Measurements from ENCODE around the gene IGFBPL1. TPM values are rescaled to one million over a fixed set of nuclear protein-coding genes. Genes with fewer than 3 reads are reported as not detected.

IGFBPL1 gene
- total and polyA plus RNA-seq, 10 of the 15 experiments (the other 5 are each of a cell fraction or from before 2014, with no cell fraction given): 0.25 TPM; not detected in 9

DNA sequence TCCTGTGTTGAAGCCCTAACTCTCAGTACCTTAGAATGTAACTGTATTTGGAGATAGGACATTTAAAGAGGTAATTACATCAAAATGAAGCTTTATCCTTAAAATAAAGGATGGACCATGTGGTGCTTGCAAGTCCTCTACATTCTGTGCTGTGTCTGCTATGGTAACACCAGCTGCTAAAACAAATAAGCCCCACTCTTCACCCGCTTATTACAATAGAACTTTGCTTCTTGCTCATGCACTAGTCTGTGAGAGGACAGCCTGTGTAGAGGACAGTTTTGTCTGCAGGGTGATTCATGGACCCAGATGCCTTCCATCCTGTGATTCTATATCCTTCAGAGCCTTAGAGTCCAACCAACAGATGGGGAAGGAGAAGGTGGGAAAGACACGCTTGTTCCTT is 12.5 kb upstream of the IGFBPL1 start:
- TF ChIP-seq EP300 (IDR thresholded peaks at IDR 0.05; ENCODE audit: borderline replicate concordance in 1 of 2, control insufficient read depth in 1 of 2, low read depth in 2 of 2, low read length in 2 of 2): no peak
- no peak for TF ChIP-seq CREM (IDR thresholded peaks at IDR 0.05; ENCODE audit: low read depth)
- no peak for TF ChIP-seq CBFB (IDR thresholded peaks at IDR 0.05; ENCODE audit: low read depth)
- no peak for TF ChIP-seq MYC (IDR thresholded peaks at IDR 0.05; ENCODE audit: insufficient read depth, insufficient read length, insufficient replicate concordance, low read length, severe bottlenecking)
- TF ChIP-seq, protein P1, sequence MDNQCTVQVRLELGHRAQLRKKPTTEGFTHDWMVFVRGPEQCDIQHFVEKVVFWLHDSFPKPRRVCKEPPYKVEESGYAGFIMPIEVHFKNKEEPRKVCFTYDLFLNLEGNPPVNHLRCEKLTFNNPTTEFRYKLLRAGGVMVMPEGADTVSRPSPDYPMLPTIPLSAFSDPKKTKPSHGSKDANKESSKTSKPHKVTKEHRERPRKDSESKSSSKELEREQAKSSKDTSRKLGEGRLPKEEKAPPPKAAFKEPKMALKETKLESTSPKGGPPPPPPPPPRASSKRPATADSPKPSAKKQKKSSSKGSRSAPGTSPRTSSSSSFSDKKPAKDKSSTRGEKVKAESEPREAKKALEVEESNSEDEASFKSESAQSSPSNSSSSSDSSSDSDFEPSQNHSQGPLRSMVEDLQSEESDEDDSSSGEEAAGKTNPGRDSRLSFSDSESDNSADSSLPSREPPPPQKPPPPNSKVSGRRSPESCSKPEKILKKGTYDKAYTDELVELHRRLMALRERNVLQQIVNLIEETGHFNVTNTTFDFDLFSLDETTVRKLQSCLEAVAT (IDR thresholded peaks at IDR 0.05): no peak
- no peak for TF ChIP-seq SREBF1 (IDR thresholded peaks at IDR 0.05; ENCODE audit: low read length)
- TF ChIP-seq, protein P2, sequence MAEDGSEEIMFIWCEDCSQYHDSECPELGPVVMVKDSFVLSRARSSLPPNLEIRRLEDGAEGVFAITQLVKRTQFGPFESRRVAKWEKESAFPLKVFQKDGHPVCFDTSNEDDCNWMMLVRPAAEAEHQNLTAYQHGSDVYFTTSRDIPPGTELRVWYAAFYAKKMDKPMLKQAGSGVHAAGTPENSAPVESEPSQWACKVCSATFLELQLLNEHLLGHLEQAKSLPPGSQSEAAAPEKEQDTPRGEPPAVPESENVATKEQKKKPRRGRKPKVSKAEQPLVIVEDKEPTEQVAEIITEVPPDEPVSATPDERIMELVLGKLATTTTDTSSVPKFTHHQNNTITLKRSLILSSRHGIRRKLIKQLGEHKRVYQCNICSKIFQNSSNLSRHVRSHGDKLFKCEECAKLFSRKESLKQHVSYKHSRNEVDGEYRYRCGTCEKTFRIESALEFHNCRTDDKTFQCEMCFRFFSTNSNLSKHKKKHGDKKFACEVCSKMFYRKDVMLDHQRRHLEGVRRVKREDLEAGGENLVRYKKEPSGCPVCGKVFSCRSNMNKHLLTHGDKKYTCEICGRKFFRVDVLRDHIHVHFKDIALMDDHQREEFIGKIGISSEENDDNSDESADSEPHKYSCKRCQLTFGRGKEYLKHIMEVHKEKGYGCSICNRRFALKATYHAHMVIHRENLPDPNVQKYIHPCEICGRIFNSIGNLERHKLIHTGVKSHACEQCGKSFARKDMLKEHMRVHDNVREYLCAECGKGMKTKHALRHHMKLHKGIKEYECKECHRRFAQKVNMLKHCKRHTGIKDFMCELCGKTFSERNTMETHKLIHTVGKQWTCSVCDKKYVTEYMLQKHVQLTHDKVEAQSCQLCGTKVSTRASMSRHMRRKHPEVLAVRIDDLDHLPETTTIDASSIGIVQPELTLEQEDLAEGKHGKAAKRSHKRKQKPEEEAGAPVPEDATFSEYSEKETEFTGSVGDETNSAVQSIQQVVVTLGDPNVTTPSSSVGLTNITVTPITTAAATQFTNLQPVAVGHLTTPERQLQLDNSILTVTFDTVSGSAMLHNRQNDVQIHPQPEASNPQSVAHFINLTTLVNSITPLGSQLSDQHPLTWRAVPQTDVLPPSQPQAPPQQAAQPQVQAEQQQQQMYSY (CRISPR knock-in tag; IDR thresholded peaks at IDR 0.05): no peak
- TF ChIP-seq, protein P3, sequence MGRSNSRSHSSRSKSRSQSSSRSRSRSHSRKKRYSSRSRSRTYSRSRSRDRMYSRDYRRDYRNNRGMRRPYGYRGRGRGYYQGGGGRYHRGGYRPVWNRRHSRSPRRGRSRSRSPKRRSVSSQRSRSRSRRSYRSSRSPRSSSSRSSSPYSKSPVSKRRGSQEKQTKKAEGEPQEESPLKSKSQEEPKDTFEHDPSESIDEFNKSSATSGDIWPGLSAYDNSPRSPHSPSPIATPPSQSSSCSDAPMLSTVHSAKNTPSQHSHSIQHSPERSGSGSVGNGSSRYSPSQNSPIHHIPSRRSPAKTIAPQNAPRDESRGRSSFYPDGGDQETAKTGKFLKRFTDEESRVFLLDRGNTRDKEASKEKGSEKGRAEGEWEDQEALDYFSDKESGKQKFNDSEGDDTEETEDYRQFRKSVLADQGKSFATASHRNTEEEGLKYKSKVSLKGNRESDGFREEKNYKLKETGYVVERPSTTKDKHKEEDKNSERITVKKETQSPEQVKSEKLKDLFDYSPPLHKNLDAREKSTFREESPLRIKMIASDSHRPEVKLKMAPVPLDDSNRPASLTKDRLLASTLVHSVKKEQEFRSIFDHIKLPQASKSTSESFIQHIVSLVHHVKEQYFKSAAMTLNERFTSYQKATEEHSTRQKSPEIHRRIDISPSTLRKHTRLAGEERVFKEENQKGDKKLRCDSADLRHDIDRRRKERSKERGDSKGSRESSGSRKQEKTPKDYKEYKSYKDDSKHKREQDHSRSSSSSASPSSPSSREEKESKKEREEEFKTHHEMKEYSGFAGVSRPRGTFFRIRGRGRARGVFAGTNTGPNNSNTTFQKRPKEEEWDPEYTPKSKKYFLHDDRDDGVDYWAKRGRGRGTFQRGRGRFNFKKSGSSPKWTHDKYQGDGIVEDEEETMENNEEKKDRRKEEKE (IDR thresholded peaks at IDR 0.05): no peak
- ChIA-PET RAD21 (ENCODE audit: unreplicated experiment) (interaction anchor here (1.0 kb wide), 1 partner anchor 33 kb away, joined by 4 read pairs; no protein-coding TSS in a partner anchor), SMC1A (ENCODE audit: uncharacterized antibody, unreplicated experiment) (no interaction called here), POLR2A (interaction anchor here (1.3 kb wide), 1 partner anchor 36 kb away, joined by 5 read pairs; no protein-coding TSS in a partner anchor), CTCF (interaction anchor here (0.7 to 7.2 kb wide), 3 partner anchors 19 to 523 kb away, joined by 3 to 66 read pairs (median 3); no protein-coding TSS in a partner anchor)
- BruUV-seq (replicated peaks): no TSS peak
- DNase-seq (ENCODE audit: low read depth, low spot score) (no peak), FAIRE-seq (no peak), ATAC-seq (no peak)
- H3K79me2 ChIP-seq (ENCODE audit: control insufficient read depth, insufficient read depth, low read length): no peaks in the 10 kb centered on the region
- H3K4me2 ChIP-seq (ENCODE audit: control insufficient read depth, insufficient read depth): no peak overlapping the region
- H3K36me3 ChIP-seq (ENCODE audit: control insufficient read depth in 2 of 2, insufficient read depth in 2 of 2, low read length in 1 of 2): no peaks in the 10 kb centered on the region
- H3K4me3 ChIP-seq: no peak overlapping the region
- H3K27ac ChIP-seq (ENCODE audit: control insufficient read depth, insufficient read depth): no peak overlapping the region
- no peak overlapping the region for H2AFZ ChIP-seq (ENCODE audit: control insufficient read depth, low read depth, low read length)
- no peaks in the 10 kb centered on the region for H4K20me1 ChIP-seq (ENCODE audit: control insufficient read depth, insufficient read depth)
- no peak overlapping the region for H3K9ac ChIP-seq (ENCODE audit: control insufficient read depth, insufficient read depth, low read length)
- WGBS (ENCODE audit: insufficient coverage, insufficient replicate concordance, low lambda C conversion rate, missing lambda C conversion rate): 10% methylated on average over 2 of the region's 2 CpGs
- intact Hi-C loops (cut with micrococcal nuclease; ENCODE audit: unreplicated experiment) (no loop called here), in situ Hi-C loops (cut with MboI) (no loop called here)
- H3K4me1 ChIP-seq (ENCODE audit: control insufficient read depth, insufficient read depth, low read length): no peaks in the 10 kb centered on the region
- no peaks in the 10 kb centered on the region for H3K27me3 ChIP-seq (replicated peaks in 1 of 2; ENCODE audit: control insufficient read depth in 2 of 2, insufficient read depth in 2 of 2, low read length in 1 of 2)
- no peaks in the 10 kb centered on the region for H3K9me3 ChIP-seq (replicated peaks; ENCODE audit: control insufficient read depth, insufficient read depth, low read length)
